Right cardiac atrium (tissue), 5 donors: Measurements from ENCODE around the gene KIF25. TPM values are rescaled to one million over a fixed set of nuclear protein-coding genes. Genes with fewer than 3 reads are reported as not detected.

Source experiments
- ATAC-seq, 2 donors: fragments of 200-7000 bp; cut with Tn5 transposase; one replicate each; pipeline versions ENCODE4 v1.8.0 to v1.9.1; 2020; ENCODE audit warnings: moderate library complexity in 2 of 2, mild to moderate bottlenecking in 1 of 2
- DNase-seq, 3 donors: peaks; one replicate each; pipeline ENCODE4 v3.0.0-alpha.2; 2020
- H3K27ac ChIP-seq: one replicate; pipeline ENCODE4 v1.5.1; 2013; ENCODE audit warnings: mild to moderate bottlenecking, low read length, control low read depth, moderate library complexity
- H3K27me3 ChIP-seq: one replicate; pipeline ENCODE4 v1.6.1; 2013; ENCODE audit not compliant: control insufficient read depth, insufficient read depth
- H3K4me1 ChIP-seq: one replicate; pipeline ENCODE4 v1.6.1; 2013; ENCODE audit warnings: low read length; ENCODE audit not compliant: control insufficient read depth, insufficient read depth
- H3K4me3 ChIP-seq: one replicate; pipeline ENCODE4 v1.5.1; 2013; ENCODE audit warnings: low read length, control low read depth
- H3K9me3 ChIP-seq: one replicate; pipeline ENCODE4 v1.6.1; 2013; ENCODE audit warnings: low read length; ENCODE audit not compliant: control insufficient read depth
- WGBS: extraction: QIAGEN DNeasy Blood & Tissue Kit; methylation state at CpG from one replicate; pipeline ENCODE4 v1.1.7; 2013; 5-methylcytosine and 5-hydroxymethylcytosine counted together
- intact Hi-C, 4 donors: fragments of 100-400 bp; cut with DNase I; formaldehyde crosslinking; loops; one replicate each; pipeline versions ENCODE4 v1.11.0 to v1.14.0; 2022 to 2023
- polyA plus RNA-seq: library from polyadenylated mRNA; stranded (reverse); fragments of 200-250 nt; gene quantifications from one replicate; pipeline ENCODE4 v1.2.3, GENCODE V29; 2013
- total RNA-seq, 4 donors: library from RNA; stranded (reverse); fragmentation: NEBNext Ultra II Directional; extraction: Animal tissue kit (Norgen Biotek cat#: 25700); gene quantifications; one replicate each; pipeline ENCODE4 v1.2.1, GENCODE V29; 2021
- donor health status: healthy with polysubstance abuse.
- donor health status: DM: no; HTN: yes; CAD: no.
- donor health status: DM: no; HTN: no; CAD: no.
- donor health status: DM: no; HTN: yes; CAD: no; lungs with severe emphysema.
- donor health status: DM: yes; HTN: yes; CAD: no.

The KIF25 gene
- total and polyA plus RNA-seq, 5 donors: 0.25 to 0.29 TPM; not detected in 3

DNA sequence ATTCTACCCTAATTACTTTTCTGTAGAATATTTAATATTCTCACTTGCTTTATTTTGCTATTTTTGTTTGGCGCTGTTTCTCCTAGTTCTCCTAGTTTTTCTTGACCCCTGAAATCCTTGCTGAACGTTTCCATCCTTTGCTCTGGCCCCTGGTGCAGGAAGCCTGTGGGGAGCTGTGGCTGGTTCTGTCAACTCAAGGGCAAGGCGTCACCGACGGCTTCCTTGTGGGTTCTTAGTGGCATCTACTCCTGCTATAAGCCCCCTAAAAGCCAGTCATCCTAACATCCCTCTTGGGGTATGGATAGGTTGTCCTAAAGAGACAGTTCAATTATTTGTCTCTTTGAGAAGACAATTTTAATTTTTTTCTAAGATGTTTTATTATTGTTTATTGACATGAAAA is 36.9 kb upstream of the KIF25 start:
- H3K9me3 ChIP-seq: no peaks in the 10 kb centered on the region
- no peaks in the 10 kb centered on the region for H3K4me1 ChIP-seq
- WGBS: 86% methylated on average over 5 of the region's 5 CpGs
- intact Hi-C loops: no loop called here
- H3K27ac ChIP-seq: no peak overlapping the region
- ATAC-seq (no peak), DNase-seq (no peak)
- no peaks in the 10 kb centered on the region for H3K27me3 ChIP-seq
- H3K4me3 ChIP-seq: no peak overlapping the region

DNA sequence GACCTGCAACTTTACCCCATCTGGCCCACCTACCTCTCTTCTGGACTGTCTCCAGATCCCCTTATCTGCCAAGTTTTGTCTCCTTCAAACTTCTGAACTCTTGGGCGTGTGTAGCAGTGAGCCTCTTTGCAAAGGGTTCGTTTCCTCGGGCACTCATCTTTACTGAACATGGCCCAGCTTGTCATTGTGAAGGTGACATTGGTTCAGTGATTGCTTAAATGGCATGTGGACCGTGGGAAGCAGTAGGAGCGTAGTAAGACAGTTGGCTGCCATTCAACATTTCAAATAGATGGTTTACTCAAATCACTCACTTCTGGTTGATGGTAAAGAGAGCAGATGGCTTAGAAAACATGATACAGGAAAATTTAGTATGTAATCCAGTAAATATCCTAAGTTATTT is 34.8 kb upstream of the KIF25 start:
- ATAC-seq: peak in 1 of 2 donors; percentile 32
- Histone ChIP-seq H3K27me3 (no peaks in the 10 kb centered on the region), H3K9me3 (no peaks in the 10 kb centered on the region), H3K4me1 (peaks cover 5% of the 10 kb centered on the region), H3K4me3 (no peak overlapping the region), H3K27ac (no peak overlapping the region)
- 60% methylated on average over 5 of the region's 5 CpGs for WGBS
- intact Hi-C loops: no loop called here
- no peak for DNase-seq

- intact Hi-C loops: no loop called here
- peaks cover 5% of the 10 kb centered on the region for H3K4me1 ChIP-seq
- no peaks in the 10 kb centered on the region for H3K27me3 ChIP-seq
- no peak for DNase-seq
- WGBS: 95% methylated on average over 8 of the region's 8 CpGs
- no peaks in the 10 kb centered on the region for H3K9me3 ChIP-seq
- no peak overlapping the region for H3K4me3 ChIP-seq
- peak in 1 of 2 donors; percentile 41 for ATAC-seq
- no peak overlapping the region for H3K27ac ChIP-seq
Measured at GRCh38 chr6:167963589-167964057, 33.8 kb upstream of the KIF25 start.

GRCh38 chr6:167965592-167966539 is 31.6 kb upstream of the KIF25 start:
- Histone ChIP-seq H3K4me3 (peak overlapping the region; percentile 6), H3K4me1 (peaks cover 5% of the 10 kb centered on the region), H3K27me3 (no peaks in the 10 kb centered on the region), H3K9me3 (no peaks in the 10 kb centered on the region), H3K27ac (peak overlapping the region; percentile 66)
- intact Hi-C loops: no loop called here
- ATAC-seq (peak; percentile 30 to 54), DNase-seq (no peak)
- WGBS: 73% methylated on average over 39 of the region's 39 CpGs

GRCh38 chr6:167966540-167966905 is 30.9 kb upstream of the KIF25 start:
- Histone ChIP-seq H3K27ac (peak overlapping the region; percentile 32), H3K9me3 (no peaks in the 10 kb centered on the region), H3K4me1 (peaks cover 5% of the 10 kb centered on the region), H3K4me3 (no peak overlapping the region), H3K27me3 (no peaks in the 10 kb centered on the region)
- DNase-seq (no peak), ATAC-seq (peak in 1 of 2 donors; percentile 36)
- intact Hi-C loops: no loop called here
- WGBS: 69% methylated on average over 8 of the region's 8 CpGs

GRCh38 chr6:167968091-167968490 is 29.4 kb upstream of the KIF25 start:
- peaks cover 5% of the 10 kb centered on the region for H3K4me1 ChIP-seq

GRCh38 chr6:167970230-167970629 is 27.2 kb upstream of the KIF25 start:
- no peak overlapping the region for H3K4me3 ChIP-seq
- H3K4me1 ChIP-seq: peaks cover 5% of the 10 kb centered on the region
- H3K27me3 ChIP-seq: no peaks in the 10 kb centered on the region
- intact Hi-C loops: no loop called here
- no peak for DNase-seq
- no peaks in the 10 kb centered on the region for H3K9me3 ChIP-seq
- no peak overlapping the region for H3K27ac ChIP-seq
- ATAC-seq: peak; percentile 62 to 63
- WGBS: 57% methylated on average over 10 of the region's 10 CpGs

More at GRCh38 chr6:167968091-167968490, 29.4 kb upstream of the KIF25 start:
- no peak for DNase-seq
- no peak overlapping the region for H3K27ac ChIP-seq
- no peaks in the 10 kb centered on the region for H3K9me3 ChIP-seq
- no peak overlapping the region for H3K4me3 ChIP-seq
- intact Hi-C loops: no loop called here
- no peak for ATAC-seq
- WGBS: 74% methylated on average over 6 of the region's 6 CpGs
- no peaks in the 10 kb centered on the region for H3K27me3 ChIP-seq

DNA sequence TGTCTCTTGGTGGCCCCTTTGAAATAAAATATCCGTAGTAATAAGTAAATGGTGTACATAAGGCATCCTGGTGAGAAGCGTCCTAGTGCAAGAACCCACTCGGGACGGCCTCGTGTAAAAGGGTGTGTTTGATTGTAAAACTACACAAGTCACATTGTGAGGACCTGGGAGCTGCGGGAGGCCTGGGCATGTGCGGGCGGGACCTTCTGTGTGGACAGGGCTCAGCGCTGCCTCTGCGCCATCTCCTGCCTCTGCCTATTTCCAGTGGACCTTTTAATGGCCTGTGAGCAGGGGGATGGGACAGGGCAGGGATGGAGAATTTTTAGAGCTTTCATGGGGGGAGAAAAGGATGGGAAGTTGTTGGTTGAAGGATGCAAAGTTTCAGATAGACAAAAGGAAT is 25.3 kb upstream of the KIF25 start:
- H3K9me3 ChIP-seq: no peaks in the 10 kb centered on the region
- no peak overlapping the region for H3K27ac ChIP-seq
- WGBS: 97% methylated on average over 10 of the region's 10 CpGs
- intact Hi-C loops: no loop called here
- no peak overlapping the region for H3K4me3 ChIP-seq
- ATAC-seq: no peak
- DNase-seq: no peak
- no peaks in the 10 kb centered on the region for H3K4me1 ChIP-seq
- no peaks in the 10 kb centered on the region for H3K27me3 ChIP-seq

DNA sequence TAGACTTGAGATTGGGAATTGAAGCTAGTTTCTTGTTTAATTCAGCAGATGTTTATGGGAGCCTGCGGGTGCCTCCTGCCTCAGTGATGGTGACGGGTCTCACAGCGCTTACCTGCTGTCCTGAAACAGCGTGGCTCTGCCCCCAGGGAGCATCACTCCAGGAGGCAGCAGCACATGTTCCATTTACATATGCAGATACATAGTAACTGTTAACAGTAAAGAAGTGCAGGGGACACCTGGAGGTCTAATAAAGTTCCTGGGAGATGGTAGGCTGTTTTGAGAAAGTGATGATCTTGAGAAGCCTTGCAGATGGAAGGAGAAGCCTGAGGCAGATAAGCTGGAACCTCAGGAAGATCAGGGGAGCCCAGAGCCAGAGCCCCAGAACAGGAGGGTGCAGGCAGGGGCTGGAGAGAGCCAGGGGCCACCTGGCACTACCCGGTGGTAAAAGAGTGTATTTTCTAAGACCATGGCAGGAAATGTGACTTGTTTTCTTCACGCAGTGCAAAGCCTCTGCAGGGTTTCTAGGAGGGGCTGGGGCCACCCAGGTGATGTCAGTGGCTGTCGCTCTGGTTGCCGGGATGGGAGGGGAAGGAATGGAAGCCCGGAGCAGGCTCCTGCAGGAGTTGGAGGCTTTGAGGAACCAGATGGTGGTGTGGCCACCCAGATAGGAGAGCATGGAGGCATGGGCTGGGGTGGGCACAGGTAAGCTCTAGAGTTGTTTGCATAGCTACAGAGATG is 24.2 kb upstream of the KIF25 start:
- Histone ChIP-seq H3K27ac (no peak overlapping the region), H3K4me1 (no peaks in the 10 kb centered on the region), H3K9me3 (no peaks in the 10 kb centered on the region), H3K4me3 (no peak overlapping the region), H3K27me3 (no peaks in the 10 kb centered on the region)
- 79% methylated on average over 9 of the region's 9 CpGs for WGBS
- ATAC-seq: peak in 1 of 2 donors; percentile 15
- no peak for DNase-seq
- intact Hi-C loops: no loop called here

DNA sequence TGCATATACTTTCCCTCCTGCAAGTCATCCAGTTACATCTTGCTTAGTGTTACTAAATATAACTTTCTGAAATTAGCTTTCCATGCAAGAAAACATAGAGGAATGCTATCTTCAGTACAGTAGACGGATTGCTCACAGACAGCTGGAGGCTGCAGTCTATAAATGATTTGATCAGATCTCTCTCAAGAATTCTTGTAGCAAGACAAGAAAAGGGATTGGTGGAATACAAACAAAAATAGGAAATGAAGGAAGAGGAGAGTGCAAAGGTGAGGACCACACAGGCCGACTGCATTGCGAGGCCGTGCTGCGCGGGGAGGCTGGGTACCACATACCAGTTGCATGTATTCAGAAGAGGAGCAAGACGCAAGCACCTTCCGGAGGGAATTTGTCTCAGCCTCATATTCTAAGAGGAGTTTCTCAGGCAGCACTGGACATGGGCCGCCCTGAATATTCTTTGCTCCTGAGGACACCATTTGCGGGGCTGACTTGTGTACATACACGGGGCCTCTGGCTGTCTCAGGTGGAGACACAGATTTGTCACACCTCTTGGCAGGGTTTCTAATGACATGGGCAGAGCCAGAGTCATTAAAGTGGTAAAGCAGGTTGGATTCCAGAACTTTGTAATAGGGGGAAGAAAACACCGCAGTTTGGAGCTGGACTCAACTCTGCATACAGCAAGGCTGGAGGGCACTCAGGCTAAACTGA is 22.7 kb upstream of the KIF25 start:
- Histone ChIP-seq H3K27ac (no peak overlapping the region), H3K9me3 (no peaks in the 10 kb centered on the region), H3K4me1 (no peaks in the 10 kb centered on the region), H3K27me3 (no peaks in the 10 kb centered on the region), H3K4me3 (no peak overlapping the region)
- DNase-seq (no peak), ATAC-seq (peak; percentile 7 to 24)
- intact Hi-C loops: no loop called here
- WGBS: 56% methylated on average over 12 of the region's 12 CpGs
